Muscle layer of duodenum (tissue), 2 donors: ENCODE results near the gene SVBP.

Experiments used
- H3K27ac ChIP-seq: one replicate; pipeline ENCODE4 v1.7.0; 2013; ENCODE audit warnings: mild to moderate bottlenecking, low read length
- H3K27me3 ChIP-seq: one replicate; pipeline ENCODE4 v1.7.0; 2013; ENCODE audit warnings: low read depth, mild to moderate bottlenecking, control low read depth, low read length
- H3K36me3 ChIP-seq, 2 donors: one replicate each; pipeline ENCODE4 v1.7.0; 2013; ENCODE audit warnings: low read length in 2 of 2, control low read depth in 1 of 2, mild to moderate bottlenecking in 1 of 2; ENCODE audit not compliant: insufficient read depth in 2 of 2, control insufficient read depth in 1 of 2
- H3K4me1 ChIP-seq, 2 donors: one replicate each; pipeline ENCODE4 v1.7.0; 2013; ENCODE audit warnings: low read length in 2 of 2, mild to moderate bottlenecking in 2 of 2, control low read depth in 1 of 2, moderate library complexity in 1 of 2; ENCODE audit not compliant: insufficient read depth in 2 of 2, control insufficient read depth in 1 of 2
- H3K4me3 ChIP-seq, 2 donors: one replicate each; pipeline ENCODE4 v1.7.0; 2013; ENCODE audit warnings: low read length in 2 of 2, low read depth in 1 of 2, mild to moderate bottlenecking in 1 of 2
- H3K9me3 ChIP-seq, 2 donors: one replicate each; pipeline ENCODE4 v1.7.0; 2013; ENCODE audit warnings: low read length in 2 of 2, control low read depth in 1 of 2, mild to moderate bottlenecking in 1 of 2; ENCODE audit not compliant: control insufficient read depth in 1 of 2
- donor health status: healthy.

The SVBP gene

DNA sequence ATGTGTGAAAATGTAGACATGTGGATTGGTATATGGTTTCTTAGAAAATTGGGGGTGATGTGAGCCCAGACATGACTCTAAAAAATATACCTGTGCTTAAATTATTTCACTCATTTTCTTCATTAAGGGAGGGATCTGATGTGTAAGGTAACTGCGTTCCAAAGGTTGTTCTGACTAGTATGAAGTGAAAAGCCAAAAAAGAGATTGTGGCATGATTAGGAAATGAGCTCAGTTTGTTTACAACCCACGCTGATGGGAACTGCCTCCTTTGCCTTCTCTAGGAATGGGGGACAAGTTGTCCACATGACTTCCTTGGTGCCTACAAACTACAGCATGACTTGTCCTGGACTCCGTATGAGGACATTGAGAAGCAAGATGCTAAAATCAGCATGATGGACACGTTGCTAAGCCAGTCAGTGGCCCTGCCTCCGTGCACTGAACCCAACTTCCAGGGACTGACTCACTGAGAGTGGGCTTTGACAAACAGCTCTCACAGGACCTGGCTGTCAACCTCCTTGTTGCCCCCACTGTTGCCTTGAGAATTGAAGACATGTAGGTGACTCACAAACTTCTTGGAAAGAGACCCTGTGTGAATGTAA is 42.2 kb downstream of the SVBP start:
- Histone ChIP-seq H3K36me3 (peaks cover 29 to 52% of the 10 kb centered on the region in 2 donors), H3K27ac (no peak overlapping the region)

DNA sequence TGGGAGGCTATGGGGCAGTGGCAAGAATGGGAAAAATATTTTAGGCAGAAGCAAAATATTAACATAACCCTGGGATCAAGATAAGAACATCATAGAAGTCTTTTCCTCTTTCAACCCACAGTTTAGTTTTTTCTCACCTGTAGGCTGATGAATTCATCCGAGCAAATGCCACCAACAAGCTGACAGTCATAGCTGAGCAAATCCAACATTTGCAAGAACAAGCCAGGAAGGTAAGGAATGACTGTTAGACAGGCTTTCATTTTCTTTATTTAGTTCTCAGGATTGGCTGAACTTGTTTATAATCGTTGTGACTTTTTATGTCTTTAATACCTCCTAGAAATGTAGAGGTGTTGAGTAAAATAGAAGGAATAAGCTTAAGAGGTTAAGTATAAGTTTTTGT is 43.8 kb downstream of the SVBP start:
- H3K4me1 ChIP-seq: peaks cover 4 to 8% of the 10 kb centered on the region in 2 donors
- no peaks in the 10 kb centered on the region for H3K9me3 ChIP-seq
- H3K4me3 ChIP-seq: no peak overlapping the region
- H3K27me3 ChIP-seq: no peaks in the 10 kb centered on the region
- H3K36me3 ChIP-seq: peaks cover 29 to 43% of the 10 kb centered on the region in 2 donors
- no peak overlapping the region for H3K27ac ChIP-seq

More for the DNA sequence above, 42.2 kb downstream of the SVBP start:
- Histone ChIP-seq H3K4me3 (no peak overlapping the region), H3K27me3 (no peaks in the 10 kb centered on the region), H3K4me1 (peaks cover 0 to 3% of the 10 kb centered on the region in 2 donors), H3K9me3 (no peaks in the 10 kb centered on the region)

DNA sequence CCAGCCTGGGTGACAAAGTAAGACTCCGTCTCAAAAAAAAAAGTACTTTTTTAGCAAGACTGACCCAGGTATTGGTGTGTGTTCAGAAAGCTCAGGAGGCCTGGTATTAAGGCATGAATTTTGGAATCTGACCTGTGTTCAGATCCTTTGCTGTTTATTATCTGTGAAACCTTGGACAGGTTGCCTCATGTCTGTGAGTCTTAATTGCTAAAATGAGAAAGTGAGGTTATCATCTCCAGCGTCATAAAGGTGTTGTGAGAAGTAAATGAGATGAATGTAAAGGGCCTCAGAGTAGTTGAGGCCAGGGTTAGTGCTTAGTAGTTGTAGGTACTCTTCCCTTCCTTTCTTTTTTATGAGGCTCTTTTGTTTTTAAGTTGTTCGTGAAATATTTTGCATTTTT is 47.4 kb downstream of the SVBP start:
- peaks cover 10 to 19% of the 10 kb centered on the region in 2 donors for H3K4me1 ChIP-seq
- no peak overlapping the region for H3K4me3 ChIP-seq
- H3K9me3 ChIP-seq: no peaks in the 10 kb centered on the region
- H3K36me3 ChIP-seq: peaks cover 5 to 13% of the 10 kb centered on the region in 2 donors
- H3K27ac ChIP-seq: no peak overlapping the region
- H3K27me3 ChIP-seq: no peaks in the 10 kb centered on the region

DNA sequence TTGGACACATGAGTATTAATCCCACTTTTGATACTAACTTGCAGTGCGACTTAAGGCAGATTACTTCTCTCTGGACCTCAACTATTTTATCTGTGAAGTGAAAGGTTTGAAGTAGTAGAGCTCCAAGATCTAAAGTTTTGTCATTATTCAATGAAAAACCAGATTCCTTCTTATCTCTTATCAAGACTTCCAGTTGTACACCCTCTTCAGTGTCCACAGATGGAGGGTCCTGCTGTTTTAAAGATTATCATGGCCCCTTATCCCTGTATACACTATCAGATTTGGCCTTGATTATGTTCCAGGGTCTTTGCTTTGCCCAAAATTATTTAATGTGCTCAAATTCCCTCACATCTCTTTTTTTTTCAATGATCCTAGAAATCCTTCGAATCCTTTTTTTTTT is 49.0 kb downstream of the SVBP start:
- Histone ChIP-seq H3K27me3 (no peaks in the 10 kb centered on the region), H3K36me3 (peaks cover 0 to 1% of the 10 kb centered on the region in 2 donors), H3K9me3 (no peaks in the 10 kb centered on the region), H3K4me1 (peaks cover 10 to 28% of the 10 kb centered on the region in 2 donors), H3K4me3 (peak overlapping the region; percentile 70 to 99), H3K27ac (peak overlapping the region; percentile 12)

DNA sequence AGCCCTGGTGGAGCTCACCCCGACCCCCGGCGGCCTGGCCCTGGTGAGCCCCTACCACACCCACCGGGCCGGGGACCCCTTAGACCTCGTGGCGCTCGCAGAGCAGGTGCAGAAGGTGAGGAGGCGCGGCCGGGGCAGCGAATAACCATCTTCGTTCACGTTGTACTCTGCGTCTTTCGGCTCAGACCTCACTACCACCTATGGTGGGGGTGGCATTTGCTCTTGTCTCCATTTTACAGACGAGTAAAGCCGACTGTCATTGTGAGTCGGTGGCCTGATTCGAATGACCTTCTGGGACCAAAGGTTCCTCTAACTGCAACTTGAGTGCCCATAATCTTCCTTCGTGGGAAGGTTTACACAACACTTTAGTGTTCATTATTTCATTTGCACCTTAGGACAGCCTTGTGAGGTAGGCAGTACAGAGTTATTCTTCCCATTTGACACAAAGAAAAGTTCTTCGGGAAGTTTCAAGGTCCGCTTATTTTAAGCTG is 49.6 kb downstream of the SVBP start:
- H3K4me1 ChIP-seq: peaks cover 10 to 28% of the 10 kb centered on the region in 2 donors
- H3K27me3 ChIP-seq: no peaks in the 10 kb centered on the region
- peak overlapping the region; percentile 70 to 99 for H3K4me3 ChIP-seq

DNA sequence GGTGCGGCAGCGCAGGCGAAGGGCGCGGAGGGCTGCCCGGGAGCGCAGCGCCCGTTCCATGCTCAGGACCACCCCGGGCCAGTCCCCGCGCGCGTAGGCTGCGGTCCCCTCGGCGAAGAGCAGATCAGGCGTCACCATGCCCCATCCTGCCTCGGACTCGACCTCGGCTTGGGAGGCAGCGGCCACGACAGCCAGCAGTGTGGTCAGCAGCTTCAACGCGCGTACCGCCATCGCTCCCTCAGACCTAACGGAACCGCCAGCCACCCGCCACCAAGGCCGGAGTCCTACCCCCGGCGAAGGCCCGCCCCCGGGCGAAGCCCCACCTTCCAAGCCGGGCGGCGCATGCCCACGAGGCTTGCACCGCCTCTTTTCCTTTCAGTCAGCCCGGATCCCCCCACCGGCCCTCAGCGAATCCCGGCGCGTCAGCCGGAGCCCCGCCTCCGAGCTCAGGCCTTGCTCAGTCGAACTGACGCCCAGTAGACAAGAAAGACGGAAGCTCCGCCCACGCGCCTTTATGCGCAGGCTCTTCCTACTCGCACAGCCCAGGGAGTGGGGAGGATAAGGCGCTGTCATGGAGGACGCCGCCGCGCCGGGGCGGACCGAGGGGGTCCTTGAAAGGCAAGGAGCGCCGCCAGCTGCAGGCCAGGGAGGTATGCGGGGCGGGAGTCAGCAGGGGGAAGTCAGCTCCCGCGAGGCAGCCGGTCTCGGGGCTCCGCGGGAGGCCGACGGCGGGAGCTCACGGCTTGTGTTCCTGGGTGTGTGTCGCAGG is 50.3 kb downstream of the SVBP start, which contains the start of the genes C1orf50 and P3H1:
Gene C1orf50, plus strand, starts transcription at position 509 of the 769 bp plus-strand sequence. Its CDS starts 63 bp downstream, at position 572.
Gene P3H1, minus strand, starts transcription at position 288 of the 769 bp plus-strand sequence. Its CDS starts 57 bp downstream, at position 231.
- H3K4me1 ChIP-seq: peaks cover 10 to 25% of the 10 kb centered on the region in 2 donors
- H3K9me3 ChIP-seq: no peaks in the 10 kb centered on the region
- H3K27ac ChIP-seq: peak within 1 kb of the TSS; percentile 80
- no peaks in the 10 kb centered on the region for H3K27me3 ChIP-seq
- H3K36me3 ChIP-seq: peaks cover 0 to 2% of the 10 kb centered on the region in 2 donors
- H3K4me3 ChIP-seq: peak within 1 kb of the TSS; percentile 87 to 99

More for the DNA sequence above, 49.6 kb downstream of the SVBP start:
- Histone ChIP-seq H3K36me3 (no peaks in the 10 kb centered on the region), H3K27ac (peak overlapping the region; percentile 12), H3K9me3 (no peaks in the 10 kb centered on the region)

DNA sequence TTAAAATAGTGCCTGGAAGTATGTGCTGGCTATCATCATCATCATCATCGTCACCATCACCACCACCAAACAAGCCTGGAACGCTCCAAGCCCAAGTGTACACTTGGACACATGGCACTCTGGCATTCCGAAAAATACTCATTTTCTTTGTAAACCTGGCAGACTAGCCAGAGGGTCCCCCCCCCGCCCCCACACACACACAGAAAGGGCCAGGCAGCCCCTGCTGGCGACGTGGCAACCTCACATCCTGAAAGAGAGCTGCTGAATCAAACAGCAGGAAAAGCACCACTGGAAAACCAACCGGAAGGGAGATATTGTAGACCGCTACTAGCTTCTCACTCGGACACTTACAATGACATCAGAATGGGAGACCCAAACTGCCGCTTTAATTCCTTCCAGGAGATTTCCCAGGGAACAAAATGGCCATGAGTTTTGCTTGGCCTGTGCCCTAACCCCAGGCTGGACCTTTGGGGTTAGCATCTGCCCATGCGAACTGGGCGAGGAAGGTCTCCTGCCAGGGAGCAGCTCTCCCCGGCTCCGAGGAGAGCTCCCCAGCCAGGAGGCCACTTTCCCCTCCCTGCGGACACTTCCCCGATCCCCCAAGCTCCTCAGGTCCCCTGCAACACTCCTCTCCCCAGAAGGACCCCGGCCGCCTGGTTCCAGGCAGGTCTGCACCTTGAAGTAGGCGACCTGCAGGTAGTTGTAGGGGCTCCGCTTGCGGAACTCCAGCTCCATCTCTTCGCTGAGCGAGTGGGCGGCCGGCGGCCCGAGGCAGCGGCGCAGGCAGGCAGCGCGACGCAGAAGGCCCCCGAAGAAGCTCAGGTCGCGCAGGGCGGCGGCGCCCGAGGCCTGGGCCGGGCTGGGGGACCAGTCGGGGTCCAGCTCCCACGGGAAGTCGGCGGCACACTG is 51.1 kb downstream of the SVBP start:
- Histone ChIP-seq H3K36me3 (peaks cover 3% of the 10 kb centered on the region in 2 donors), H3K9me3 (no peaks in the 10 kb centered on the region), H3K4me3 (peak overlapping the region; percentile 87 to 99), H3K27ac (peak overlapping the region; percentile 80), H3K4me1 (peaks cover 10 to 25% of the 10 kb centered on the region in 2 donors), H3K27me3 (no peaks in the 10 kb centered on the region)

DNA sequence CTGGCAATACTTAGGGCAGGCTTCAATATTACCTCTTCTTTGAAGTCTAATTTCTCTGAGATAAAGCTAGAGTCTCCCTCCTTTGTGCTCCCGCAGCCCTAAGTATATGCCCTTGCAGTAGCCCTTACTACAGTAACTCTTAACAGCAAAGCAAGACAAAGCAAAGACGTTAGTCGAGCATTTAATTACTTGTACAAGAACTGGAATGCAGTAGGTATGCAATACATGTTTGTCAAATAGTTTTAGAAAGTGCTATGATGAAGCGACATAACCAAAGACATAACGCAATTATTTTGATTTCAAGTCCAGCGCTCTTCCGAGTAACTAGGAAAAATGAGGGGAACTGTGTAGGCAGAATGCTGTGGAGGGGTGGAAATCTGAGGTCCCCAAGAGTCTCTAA is 51.9 kb downstream of the SVBP start:
- peaks cover 10 to 25% of the 10 kb centered on the region in 2 donors for H3K4me1 ChIP-seq
- no peaks in the 10 kb centered on the region for H3K9me3 ChIP-seq
- peak overlapping the region; percentile 80 for H3K27ac ChIP-seq
- H3K27me3 ChIP-seq: no peaks in the 10 kb centered on the region
- peak overlapping the region; percentile 87 to 99 for H3K4me3 ChIP-seq
- H3K36me3 ChIP-seq: peaks cover 3 to 4% of the 10 kb centered on the region in 2 donors

DNA sequence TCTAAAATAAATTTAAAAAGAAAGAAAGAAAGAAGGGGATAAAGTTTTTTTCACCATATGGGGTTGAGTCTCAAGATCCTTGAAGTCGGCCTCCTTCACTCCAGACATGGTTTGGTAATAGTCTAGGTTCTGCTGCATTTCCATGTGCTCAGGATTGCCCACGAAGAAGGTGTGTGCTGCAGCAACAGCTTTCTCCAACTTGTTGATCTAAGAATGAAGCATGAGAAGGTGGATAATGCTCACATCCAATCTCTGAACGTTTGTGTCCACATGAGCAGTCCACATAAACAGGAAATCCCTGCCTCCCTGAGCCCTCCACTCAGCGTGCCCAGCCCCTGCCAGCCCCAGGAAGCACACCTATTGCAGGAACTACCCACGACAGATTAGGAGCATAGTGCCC is 54.9 kb downstream of the SVBP start:
- Histone ChIP-seq H3K27ac (no peak overlapping the region), H3K9me3 (no peaks in the 10 kb centered on the region), H3K4me1 (peaks cover 0 to 13% of the 10 kb centered on the region in 2 donors), H3K27me3 (no peaks in the 10 kb centered on the region), H3K36me3 (peaks cover 23 to 29% of the 10 kb centered on the region in 2 donors), H3K4me3 (no peak overlapping the region)

DNA sequence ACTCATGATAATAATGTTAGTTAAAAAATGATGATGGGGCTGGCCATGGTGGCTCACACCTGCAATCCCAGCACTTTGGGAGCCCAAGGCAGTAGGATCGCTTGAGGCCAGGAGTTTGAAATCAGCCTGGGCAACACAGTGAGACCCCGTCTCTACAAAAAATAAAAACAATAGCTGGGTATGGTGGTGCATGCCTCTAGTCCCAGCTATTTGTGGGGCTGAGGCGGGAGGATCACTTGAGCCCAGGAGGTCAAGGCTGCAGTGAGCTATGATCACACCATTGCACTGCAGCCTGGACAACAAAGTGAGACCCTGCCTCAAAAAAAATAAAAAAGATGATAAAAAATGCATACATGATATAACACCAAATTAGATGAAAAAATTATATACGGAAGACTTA is 55.6 kb downstream of the SVBP start:
- Histone ChIP-seq H3K9me3 (no peaks in the 10 kb centered on the region), H3K27ac (no peak overlapping the region), H3K27me3 (no peaks in the 10 kb centered on the region), H3K4me1 (peaks cover 0 to 13% of the 10 kb centered on the region in 2 donors), H3K36me3 (peaks cover 26 to 32% of the 10 kb centered on the region in 2 donors), H3K4me3 (no peak overlapping the region)
